PC-3 (cell line): ENCODE measurements around the gene SEC14L2. TPM values are rescaled to one million over a fixed set of nuclear protein-coding genes. Genes with fewer than 3 reads are reported as not detected.

Source experiments
- ATAC-seq: fragments of 200-7000 bp; cut with Tn5 transposase; 2 replicates; pipeline ENCODE4 v1.9.1; 2020; ENCODE audit warnings: mild to moderate bottlenecking, moderate library complexity
- BruUV-seq: library from RNA; stranded (reverse); fragments of 400-500 nt; replicated peaks from 2 replicates; lab custom pipeline; 2021; lab: Mats Ljungman, UMichigan
- CTCF ChIA-PET: fragments of 300-600 bp; sonication (Branson Sonifier 250); formaldehyde crosslinking; loops from one replicate; lab custom pipeline; 2022; ENCODE audit warnings: antibody characterized with exemption; lab: Charles Lee
- POLR2A ChIA-PET: fragments of 300-600 bp; sonication (Branson Sonifier 250); formaldehyde crosslinking; loops from one replicate; lab custom pipeline; 2022; ENCODE audit warnings: antibody characterized with exemption; ENCODE audit not compliant: unreplicated experiment; lab: Charles Lee
- DNase-seq: peaks from one replicate; pipeline ENCODE4 v3.0.0-alpha.2; 2015
- H2AFZ ChIP-seq: fragments of 300-600 bp; sonication (generic); 2 replicates; pipeline ENCODE4 v1.6.0; 2016; ENCODE audit warnings: antibody characterized with exemption, low read length
- H3F3A ChIP-seq: fragments of 300-600 bp; sonication (generic); one replicate; pipeline ENCODE4 v1.6.0; 2017; ENCODE audit warnings: antibody characterized with exemption, low read length, control low read depth, mild to moderate bottlenecking; ENCODE audit not compliant: unreplicated experiment
- H3K27ac ChIP-seq: fragments of 300-600 bp; sonication (generic); 2 replicates; pipeline ENCODE4 v1.5.1; 2016; ENCODE audit warnings: mild to moderate bottlenecking, low read length
- H3K27me3 ChIP-seq: fragments of 300-600 bp; sonication (generic); 2 replicates; pipeline ENCODE4 v1.6.1; 2016; ENCODE audit warnings: low read length, mixed read lengths
- H3K36me3 ChIP-seq: fragments of 300-600 bp; sonication (generic); 2 replicates; pipeline ENCODE4 v1.6.1; 2016; ENCODE audit warnings: low read depth, mixed run types, low read length, mixed read lengths
- H3K4me1 ChIP-seq: fragments of 300-600 bp; sonication (generic); 2 replicates; pipeline ENCODE4 v1.5.1; 2016; ENCODE audit warnings: low read length; ENCODE audit not compliant: insufficient read depth
- H3K4me2 ChIP-seq: fragments of 300-600 bp; sonication (generic); 2 replicates; pipeline ENCODE4 v1.6.0; 2016; ENCODE audit warnings: low read length
- H3K4me3 ChIP-seq: fragments of 300-600 bp; sonication (generic); 2 replicates; pipeline ENCODE4 v1.5.1; 2016; ENCODE audit warnings: mild to moderate bottlenecking, low read length, mixed read lengths
- H3K79me2 ChIP-seq: fragments of 300-600 bp; sonication (generic); 2 replicates; pipeline ENCODE4 v1.6.1; 2017; ENCODE audit warnings: low read length, mixed read lengths
- H3K9ac ChIP-seq: fragments of 300-600 bp; sonication (generic); 2 replicates; pipeline ENCODE4 v1.6.0; 2016; ENCODE audit warnings: mild to moderate bottlenecking, low read length
- H3K9me2 ChIP-seq: fragments of 300-600 bp; sonication (generic); replicated peaks from 2 replicates; pipeline ENCODE4 v1.6.1; 2016; ENCODE audit warnings: mixed run types, low read length, mixed read lengths
- H3K9me3 ChIP-seq: fragments of 300-600 bp; sonication (generic); 2 replicates; pipeline ENCODE4 v1.6.1; 2016; ENCODE audit warnings: low read length, mixed read lengths
- H4K20me1 ChIP-seq: fragments of 300-600 bp; sonication (generic); 2 replicates; pipeline ENCODE4 v1.6.1; 2016; ENCODE audit warnings: low read length, mixed read lengths
- EZH2 ChIP-seq: fragments of 300-600 bp; sonication (generic); IDR thresholded peaks from one replicate; pipeline ENCODE4 v1.6.1; 2017; ENCODE audit warnings: antibody characterized with exemption, mild to moderate bottlenecking, low read length; ENCODE audit not compliant: unreplicated experiment
- EZH2phosphoT487 ChIP-seq: fragments of 300-600 bp; sonication (generic); IDR thresholded peaks from 2 replicates; pipeline ENCODE4 v1.6.1; 2018; ENCODE audit warnings: mild to moderate bottlenecking, antibody characterized with exemption, low read length, borderline replicate concordance
- intact Hi-C: fragments of 100-400 bp; cut with micrococcal nuclease; formaldehyde crosslinking; loops from 2 replicates; pipeline ENCODE4 v1.9.0; 2023
- total RNA-seq: library from RNA; depleted of rRNA; stranded (reverse); fragments of >200 nt; gene quantifications from 2 replicates; pipeline ENCODE4 v1.2.3, GENCODE V29; 2014
- TF ChIP-seq, protein P1 (sequence below): fragments of 300-600 bp; sonication (generic); conservative IDR thresholded peaks from 2 replicates; pipeline ENCODE4 v1.5.1; 2017; ENCODE audit warnings: antibody characterized with exemption, low read depth, mild to moderate bottlenecking, low read length

The SEC14L2 gene
- total RNA-seq, 1 experiment from 2014 or later: 16.8 TPM

DNA sequence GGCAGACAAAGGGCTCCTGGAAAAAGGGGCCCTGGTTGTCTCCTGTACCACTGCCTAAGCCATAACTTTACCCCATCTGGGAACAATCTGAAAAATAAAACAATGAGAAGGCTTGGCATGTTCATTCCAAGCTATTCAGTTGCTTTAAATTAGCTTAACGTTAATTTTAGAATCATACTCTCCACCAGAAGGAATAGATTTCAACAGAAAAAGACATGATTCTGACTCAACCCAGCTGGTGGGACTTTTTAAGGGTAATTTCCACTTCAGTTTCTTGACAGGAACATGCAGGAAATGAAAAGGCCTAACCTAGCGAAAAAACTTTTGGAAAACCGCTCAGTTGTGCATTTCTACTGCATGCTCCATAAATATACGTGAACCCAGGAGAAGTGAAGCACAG is 48.0 kb upstream of the SEC14L2 start:
- no peak for TF ChIP-seq EZH2
- TF ChIP-seq EZH2phosphoT487: no peak
- TF ChIP-seq, protein P1, sequence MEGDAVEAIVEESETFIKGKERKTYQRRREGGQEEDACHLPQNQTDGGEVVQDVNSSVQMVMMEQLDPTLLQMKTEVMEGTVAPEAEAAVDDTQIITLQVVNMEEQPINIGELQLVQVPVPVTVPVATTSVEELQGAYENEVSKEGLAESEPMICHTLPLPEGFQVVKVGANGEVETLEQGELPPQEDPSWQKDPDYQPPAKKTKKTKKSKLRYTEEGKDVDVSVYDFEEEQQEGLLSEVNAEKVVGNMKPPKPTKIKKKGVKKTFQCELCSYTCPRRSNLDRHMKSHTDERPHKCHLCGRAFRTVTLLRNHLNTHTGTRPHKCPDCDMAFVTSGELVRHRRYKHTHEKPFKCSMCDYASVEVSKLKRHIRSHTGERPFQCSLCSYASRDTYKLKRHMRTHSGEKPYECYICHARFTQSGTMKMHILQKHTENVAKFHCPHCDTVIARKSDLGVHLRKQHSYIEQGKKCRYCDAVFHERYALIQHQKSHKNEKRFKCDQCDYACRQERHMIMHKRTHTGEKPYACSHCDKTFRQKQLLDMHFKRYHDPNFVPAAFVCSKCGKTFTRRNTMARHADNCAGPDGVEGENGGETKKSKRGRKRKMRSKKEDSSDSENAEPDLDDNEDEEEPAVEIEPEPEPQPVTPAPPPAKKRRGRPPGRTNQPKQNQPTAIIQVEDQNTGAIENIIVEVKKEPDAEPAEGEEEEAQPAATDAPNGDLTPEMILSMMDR: no peak
- BruUV-seq: no TSS peak
- H3K79me2 ChIP-seq: peaks cover 56% of the 10 kb centered on the region
- DNase-seq (no peak), ATAC-seq (no peak)
- no peak overlapping the region for H3K4me2 ChIP-seq
- no peaks in the 10 kb centered on the region for H3K9me2 ChIP-seq
- no peaks in the 10 kb centered on the region for H3K27me3 ChIP-seq
- H3F3A ChIP-seq: no peaks in the 10 kb centered on the region
- no peaks in the 10 kb centered on the region for H3K4me1 ChIP-seq
- H3K27ac ChIP-seq: no peak overlapping the region
- ChIA-PET CTCF (no interaction called here), POLR2A (interaction anchor here (0.5 kb wide), 1 partner anchor 157 kb away, joined by 3 read pairs; no protein-coding TSS in a partner anchor)
- no peaks in the 10 kb centered on the region for H3K9me3 ChIP-seq
- 0 out of 2 replicates have a peak, but pooled peaks cover 3% of the 10 kb centered on the region for H4K20me1 ChIP-seq
- H3K9ac ChIP-seq: no peak overlapping the region
- no peak overlapping the region for H3K4me3 ChIP-seq
- peaks cover 54% of the 10 kb centered on the region for H3K36me3 ChIP-seq
- H2AFZ ChIP-seq: no peak overlapping the region
- intact Hi-C loops: no loop called here

DNA sequence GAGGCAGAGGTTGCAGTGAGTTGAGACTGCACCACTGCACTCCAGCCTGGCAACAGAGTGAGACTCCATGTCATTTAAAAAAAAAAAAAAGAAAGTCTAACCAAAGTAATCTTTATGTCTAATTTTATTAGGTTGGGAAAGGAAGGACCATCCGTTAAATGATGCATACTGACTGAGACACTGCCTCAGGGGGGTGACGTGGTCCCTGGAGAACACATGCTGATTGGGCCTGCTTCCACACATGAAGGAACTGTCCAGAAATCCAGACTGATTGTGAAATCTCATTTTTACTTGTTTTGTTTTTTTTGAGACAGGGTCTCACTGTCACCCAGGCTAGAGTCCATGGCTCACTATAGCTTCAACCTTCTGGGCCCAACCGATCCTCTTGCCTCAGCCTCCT is 45.6 kb upstream of the SEC14L2 start:
- TF ChIP-seq, protein P1: no peak
- TF ChIP-seq EZH2phosphoT487 (no peak), EZH2 (no peak)
- Histone ChIP-seq H3K27ac (no peak overlapping the region), H3K9ac (no peak overlapping the region), H3K27me3 (no peaks in the 10 kb centered on the region), H4K20me1 (peaks cover 16% of the 10 kb centered on the region; the same call in 1 of the 2 replicates), H3K36me3 (peaks cover 36% of the 10 kb centered on the region; the same call in 1 of the 2 replicates), H3K79me2 (peaks cover 80% of the 10 kb centered on the region), H3F3A (no peaks in the 10 kb centered on the region), H3K9me2 (no peaks in the 10 kb centered on the region), H2AFZ (no peak overlapping the region), H3K4me3 (no peak overlapping the region), H3K9me3 (no peaks in the 10 kb centered on the region), H3K4me1 (peaks cover 8% of the 10 kb centered on the region), H3K4me2 (no peak overlapping the region)
- ChIA-PET POLR2A (no interaction called here), CTCF (no interaction called here)
- DNase-seq (no peak), ATAC-seq (no peak)
- intact Hi-C loops: no loop called here
- BruUV-seq: no TSS peak

DNA sequence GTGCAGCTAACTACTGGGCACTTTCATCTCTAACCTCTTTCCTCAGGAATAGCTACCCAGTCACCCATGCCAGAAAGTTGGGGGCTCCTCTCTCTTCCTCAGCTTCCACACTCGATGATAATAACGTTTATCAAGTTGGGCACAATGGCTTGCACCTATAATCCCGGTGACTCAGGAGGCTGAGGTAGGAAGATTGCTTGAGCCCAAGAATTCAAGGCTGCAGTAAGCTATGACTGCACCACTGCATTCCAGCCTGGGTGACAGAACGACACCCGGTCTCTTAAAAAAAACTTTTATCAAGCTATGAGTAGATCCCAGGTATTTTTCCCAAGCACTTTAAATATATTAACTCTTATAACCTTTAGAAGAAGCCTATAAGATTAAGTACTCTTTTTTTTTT is 42.2 kb upstream of the SEC14L2 start:
- CTCF ChIA-PET: no interaction called here
- intact Hi-C loops: no loop called here
- no peak overlapping the region for H3K9ac ChIP-seq
- peaks cover 32% of the 10 kb centered on the region; the same call in 1 of the 2 replicates for H3K36me3 ChIP-seq
- no peak overlapping the region for H3K27ac ChIP-seq
- DNase-seq: no peak
- peak overlapping the region; percentile 85 for H3K4me2 ChIP-seq
- peak overlapping the region; percentile 97; the same call in 1 of the 2 replicates for H3K4me3 ChIP-seq
- no peak for ATAC-seq
- POLR2A ChIA-PET: no interaction called here
- H3K4me1 ChIP-seq: peaks cover 8% of the 10 kb centered on the region
- no peaks in the 10 kb centered on the region for H3K27me3 ChIP-seq
- TF ChIP-seq EZH2phosphoT487 (no peak), EZH2 (no peak)
- TF ChIP-seq, protein P1: no peak
- H3K9me3 ChIP-seq: no peaks in the 10 kb centered on the region
- H3K9me2 ChIP-seq: no peaks in the 10 kb centered on the region
- no peak overlapping the region for H2AFZ ChIP-seq
- peaks cover 64% of the 10 kb centered on the region for H3K79me2 ChIP-seq
- no TSS peak for BruUV-seq
- H3F3A ChIP-seq: no peaks in the 10 kb centered on the region
- peaks cover 13% of the 10 kb centered on the region; the same call in 1 of the 2 replicates for H4K20me1 ChIP-seq
